ENCODE results near the gene RNF43.
A peak's percentile ranks its signal among the peaks of the same experiment; 100 is the strongest.

RNF43 gene

DNA sequence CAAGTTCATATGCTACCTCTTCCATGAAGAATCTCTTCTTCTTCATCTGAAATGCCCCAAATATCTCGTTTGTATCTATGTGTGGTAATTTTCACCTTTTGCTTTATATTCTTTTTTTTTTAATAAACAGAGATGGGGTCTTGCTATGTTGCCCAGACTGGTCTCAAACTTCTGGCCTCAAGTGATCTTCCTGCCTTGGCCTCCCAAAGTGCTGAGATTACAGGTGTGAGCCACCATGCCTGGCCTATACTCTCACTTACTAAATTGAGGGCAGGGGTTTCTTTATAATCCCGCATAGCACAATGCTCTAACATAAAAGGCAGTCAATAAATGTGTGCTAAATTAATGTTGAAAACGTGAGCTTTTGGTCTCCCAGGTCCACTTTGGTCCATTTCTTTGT, 30.6 kb downstream of the RNF43 start:
- no peaks in the 10 kb centered on the region for H4K20me1 ChIP-seq
- no peaks in the 10 kb centered on the region for H3K36me3 ChIP-seq
- H3K9me3 ChIP-seq (replicated peaks in 1 of 11): no peaks in the 10 kb centered on the region
- no peak overlapping the region for H3K9ac ChIP-seq
- H3K4me1 ChIP-seq: peaks cover 0 to 19% (median 8%) of the 10 kb centered on the region in 10 experiments; a peak in 6 of 20 replicates
- H3K4me2 ChIP-seq: no peak overlapping the region
- H3K27me3 ChIP-seq: no peaks in the 10 kb centered on the region
- no peak for TF ChIP-seq Cebpa-rat (IDR thresholded peaks at IDR 0.05)
- no peak overlapping the region for H3K27ac ChIP-seq
- no peak overlapping the region for H3K4me3 ChIP-seq

DNA sequence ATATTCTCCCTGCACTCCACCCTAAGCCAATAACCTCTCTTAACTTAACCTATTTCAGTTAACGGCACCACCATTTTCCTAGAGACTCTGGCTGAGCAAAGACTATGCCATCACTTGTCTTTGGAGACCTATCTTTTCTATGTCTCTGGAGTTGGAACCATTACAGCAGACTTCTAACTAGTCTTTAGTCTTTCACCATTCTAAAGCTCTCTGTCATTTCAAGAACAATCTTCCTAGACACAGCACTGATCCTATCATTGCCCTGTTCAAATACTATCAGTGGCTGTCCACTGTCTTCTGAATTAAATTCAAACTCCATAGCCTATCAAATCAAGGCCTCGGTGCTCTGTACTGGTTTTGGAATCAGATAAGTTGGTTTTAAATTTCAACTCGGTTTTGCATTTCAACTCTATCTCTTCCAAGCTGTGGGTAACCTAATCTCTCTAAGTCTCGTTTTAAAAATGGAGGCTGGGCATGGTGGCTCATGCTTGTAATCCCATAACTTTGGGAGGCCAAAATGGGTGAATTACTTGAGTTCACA, 31.9 kb downstream of the RNF43 start:
- no peak for TF ChIP-seq Cebpa-rat (IDR thresholded peaks at IDR 0.05)
- Histone ChIP-seq H3K36me3 (no peaks in the 10 kb centered on the region), H3K4me1 (peaks cover 0 to 20% (median 8%) of the 10 kb centered on the region in 10 experiments; a peak in 6 of 20 replicates), H3K9me3 (replicated peaks in 1 of 11) (no peaks in the 10 kb centered on the region), H3K9ac (no peak overlapping the region), H3K4me3 (no peak overlapping the region), H3K4me2 (no peak overlapping the region), H3K27me3 (no peaks in the 10 kb centered on the region), H3K27ac (no peak overlapping the region), H4K20me1 (no peaks in the 10 kb centered on the region)

DNA sequence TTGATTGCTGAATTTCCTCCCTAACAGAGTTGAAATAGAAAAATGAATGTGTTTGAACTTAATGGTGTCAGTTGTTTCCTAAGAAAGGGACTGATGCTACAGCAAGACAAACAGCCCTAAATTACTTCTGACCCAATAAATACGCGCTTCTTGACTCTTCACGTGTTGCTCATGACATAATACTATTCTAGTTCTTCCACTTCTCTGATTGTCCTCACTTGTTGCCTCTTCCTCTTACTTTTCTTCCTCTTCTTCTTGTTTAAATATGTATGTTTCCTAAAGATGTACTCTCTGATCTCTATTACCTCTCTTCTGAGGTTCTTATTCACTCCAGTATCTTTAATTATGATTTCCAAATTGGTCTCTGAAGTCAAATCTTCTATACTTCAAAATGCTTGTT, 32.4 kb downstream of the RNF43 start:
- Histone ChIP-seq H3K4me2 (0 out of 22 replicates have a peak overlapping the region, but pooled peaks of 1 of the 11 experiments have one; percentile 1), H4K20me1 (no peaks in the 10 kb centered on the region), H3K9me3 (replicated peaks in 1 of 11) (no peaks in the 10 kb centered on the region), H3K4me1 (peaks cover 4 to 20% (median 9%) of the 10 kb centered on the region in 10 experiments; a peak in 12 of 20 replicates), H3K27me3 (no peaks in the 10 kb centered on the region), H3K9ac (no peak overlapping the region), H3K36me3 (no peaks in the 10 kb centered on the region), H3K27ac (no peak overlapping the region), H3K4me3 (no peak overlapping the region)
- no peak for TF ChIP-seq Cebpa-rat (IDR thresholded peaks at IDR 0.05)

DNA sequence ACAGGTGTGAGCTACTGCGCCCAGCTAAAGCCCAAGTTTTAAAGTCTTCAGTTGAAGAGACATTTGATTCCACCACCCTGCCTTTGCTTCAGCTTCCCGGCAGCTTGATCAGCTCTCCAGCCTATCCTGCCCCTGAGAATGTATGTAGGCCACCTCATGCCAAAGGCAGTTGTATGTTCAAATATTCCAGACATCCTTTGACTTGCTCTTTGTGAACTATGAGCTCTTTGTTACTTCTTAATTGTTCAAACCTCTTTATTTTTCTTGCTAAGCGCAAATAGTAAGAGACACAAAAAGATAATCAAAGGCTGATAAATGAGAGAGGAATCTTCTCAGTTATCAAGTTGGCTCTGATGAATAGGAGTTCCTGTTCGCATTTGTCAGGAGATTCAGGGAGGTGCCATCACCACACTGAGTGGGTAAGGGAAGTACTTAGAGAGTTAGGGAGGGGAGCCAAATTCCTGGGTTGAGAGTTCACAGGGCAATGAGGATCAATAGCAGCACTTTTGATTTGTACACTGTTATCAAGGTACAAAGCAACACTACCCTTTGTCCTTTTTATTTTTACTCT, 33.4 kb downstream of the RNF43 start:
- Histone ChIP-seq H3K27me3 (no peaks in the 10 kb centered on the region), H3K4me2 (no peak overlapping the region), H3K27ac (no peak overlapping the region)

DNA sequence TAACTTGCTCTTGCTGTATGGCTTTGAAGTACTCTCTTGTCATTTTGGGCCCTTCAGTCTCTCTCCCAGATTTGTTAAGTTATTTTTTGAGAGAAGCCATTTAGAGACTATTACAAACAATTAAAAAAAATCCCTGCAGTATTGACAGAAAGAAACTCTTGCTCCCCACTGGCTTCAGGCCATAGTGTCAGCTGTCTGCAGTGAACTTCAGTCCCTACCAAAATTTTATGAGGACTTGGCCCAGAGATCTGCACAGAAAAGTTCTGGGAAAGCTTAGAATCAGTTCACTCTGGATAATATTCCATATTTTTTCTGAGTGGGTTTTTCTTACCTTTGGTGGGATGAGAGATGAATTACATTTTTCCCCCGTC, 34.5 kb downstream of the RNF43 start:
- no peak for TF ChIP-seq Cebpa-rat (IDR thresholded peaks at IDR 0.05)
- no peaks in the 10 kb centered on the region for H4K20me1 ChIP-seq
- H3K4me2 ChIP-seq: 0 out of 22 replicates have a peak overlapping the region, but pooled peaks of 3 of the 11 experiments have one; percentile 1 to 37 (median 18)
- no peaks in the 10 kb centered on the region for H3K27me3 ChIP-seq
- no peak overlapping the region for H3K27ac ChIP-seq
- H3K36me3 ChIP-seq: no peaks in the 10 kb centered on the region
- H3K9me3 ChIP-seq (replicated peaks in 1 of 11): no peaks in the 10 kb centered on the region
- no peak overlapping the region for H3K4me3 ChIP-seq
- H3K4me1 ChIP-seq: peaks cover 19 to 30% (median 22%) of the 10 kb centered on the region in 10 experiments
- no peak overlapping the region for H3K9ac ChIP-seq

More for the DNA sequence above, 33.4 kb downstream of the RNF43 start:
- peaks cover 13 to 26% (median 17%) of the 10 kb centered on the region in 10 experiments for H3K4me1 ChIP-seq
- no peaks in the 10 kb centered on the region for H4K20me1 ChIP-seq
- H3K4me3 ChIP-seq: no peak overlapping the region
- no peaks in the 10 kb centered on the region for H3K9me3 ChIP-seq (replicated peaks in 1 of 11)
- no peaks in the 10 kb centered on the region for H3K36me3 ChIP-seq
- TF ChIP-seq Cebpa-rat (IDR thresholded peaks at IDR 0.05): no peak
- H3K9ac ChIP-seq: no peak overlapping the region

DNA sequence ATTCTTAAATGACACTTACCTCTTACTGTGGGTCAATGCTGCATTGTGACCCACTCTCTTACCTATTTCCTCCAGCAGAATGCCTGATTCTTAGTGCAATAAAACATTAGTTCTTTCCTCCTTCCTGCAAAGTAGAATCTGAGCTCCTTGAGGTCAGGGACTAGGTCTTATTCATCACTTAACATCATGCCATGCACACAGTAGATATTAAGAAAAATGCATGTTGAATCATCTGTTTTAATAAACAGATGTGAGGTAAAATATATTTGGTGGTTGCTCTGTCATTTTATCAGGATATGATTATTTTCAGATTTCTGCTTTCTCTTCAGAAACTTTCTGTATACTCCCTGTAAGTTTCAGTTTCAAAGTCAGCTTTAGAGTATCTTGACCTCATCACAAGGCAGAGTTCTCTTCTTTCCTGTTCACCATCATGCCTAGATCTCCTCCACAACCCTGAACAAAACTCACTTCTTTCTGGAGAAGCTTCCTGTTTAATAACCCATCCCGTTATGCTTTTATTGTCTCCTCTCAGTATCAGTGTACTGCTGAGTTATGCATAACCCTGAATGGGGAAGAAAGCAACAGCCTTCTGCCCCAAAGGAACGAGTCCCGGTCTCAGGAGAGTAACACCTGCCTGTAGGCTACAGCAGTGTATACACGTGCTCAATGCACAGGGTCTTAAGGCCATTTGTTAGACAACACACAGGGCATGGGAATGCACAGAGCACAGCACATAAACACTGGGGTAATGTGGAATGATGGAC, 35.0 kb downstream of the RNF43 start:
- no peaks in the 10 kb centered on the region for H4K20me1 ChIP-seq
- H3K9ac ChIP-seq: no peak overlapping the region
- H3K27me3 ChIP-seq: no peaks in the 10 kb centered on the region
- H3K4me3 ChIP-seq: no peak overlapping the region
- H3K27ac ChIP-seq: no peak overlapping the region
- H3K4me2 ChIP-seq: peak overlapping the region in 5 of 11 experiments; percentile 1 to 37 (median 16); a peak in 4 of 22 replicates
- H3K9me3 ChIP-seq (replicated peaks in 1 of 11): no peaks in the 10 kb centered on the region
- H3K4me1 ChIP-seq: peaks cover 19 to 30% (median 22%) of the 10 kb centered on the region in 10 experiments
- H3K36me3 ChIP-seq: no peaks in the 10 kb centered on the region
- TF ChIP-seq Cebpa-rat (IDR thresholded peaks at IDR 0.05): no peak

DNA sequence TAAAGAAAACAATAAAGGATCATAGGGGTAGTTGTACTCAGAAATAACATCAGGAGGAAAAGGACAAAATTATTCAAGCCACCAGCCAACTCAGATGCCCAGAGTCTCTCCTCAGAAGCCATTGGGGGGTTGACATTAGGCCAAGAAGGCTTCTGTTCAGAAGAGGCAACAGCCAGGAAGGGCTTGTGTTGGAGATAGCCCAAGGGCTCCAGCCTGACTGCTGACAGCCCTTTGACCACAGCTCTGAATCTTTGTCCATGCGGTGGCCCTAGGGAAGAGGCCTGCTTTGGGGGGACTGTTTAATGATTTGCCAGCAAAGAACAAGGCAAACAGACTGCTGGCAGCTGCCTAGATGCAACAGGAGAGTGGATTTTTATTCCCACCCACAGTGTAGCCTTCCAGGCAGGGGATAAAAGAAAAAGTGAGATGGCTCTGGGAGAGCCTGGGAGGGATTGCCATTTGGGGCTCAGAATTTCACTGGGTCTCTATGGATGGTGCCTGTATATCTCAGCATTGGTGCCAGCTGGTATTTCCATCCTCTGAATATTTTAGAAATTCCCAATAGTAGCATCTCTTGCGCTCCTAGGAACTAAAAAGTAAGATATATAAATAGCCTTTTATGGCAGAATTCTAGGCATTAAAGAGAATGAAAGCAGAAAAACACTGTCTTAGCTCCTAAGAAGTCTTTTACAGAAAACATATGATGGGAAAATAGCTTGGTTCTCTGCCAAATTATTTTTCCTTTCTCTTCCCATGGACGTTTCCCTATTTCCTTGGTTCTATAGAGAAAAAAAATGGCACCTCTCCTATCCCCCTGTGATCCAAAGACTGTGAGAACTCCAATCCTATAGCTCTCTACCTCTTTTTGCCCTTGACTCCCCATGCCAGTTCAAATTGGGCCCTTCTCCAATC, 36.0 kb downstream of the RNF43 start:
- Histone ChIP-seq H3K4me2 (peak overlapping the region in 2 of 11 experiments; percentile 16 to 37; a peak in 3 of 22 replicates), H3K27me3 (no peaks in the 10 kb centered on the region), H3K27ac (no peak overlapping the region), H3K36me3 (no peaks in the 10 kb centered on the region), H3K9me3 (replicated peaks in 1 of 11) (no peaks in the 10 kb centered on the region), H4K20me1 (no peaks in the 10 kb centered on the region), H3K4me3 (no peak overlapping the region), H3K9ac (no peak overlapping the region), H3K4me1 (peaks cover 19 to 39% (median 23%) of the 10 kb centered on the region in 10 experiments)
- TF ChIP-seq Cebpa-rat (IDR thresholded peaks at IDR 0.05): no peak

DNA sequence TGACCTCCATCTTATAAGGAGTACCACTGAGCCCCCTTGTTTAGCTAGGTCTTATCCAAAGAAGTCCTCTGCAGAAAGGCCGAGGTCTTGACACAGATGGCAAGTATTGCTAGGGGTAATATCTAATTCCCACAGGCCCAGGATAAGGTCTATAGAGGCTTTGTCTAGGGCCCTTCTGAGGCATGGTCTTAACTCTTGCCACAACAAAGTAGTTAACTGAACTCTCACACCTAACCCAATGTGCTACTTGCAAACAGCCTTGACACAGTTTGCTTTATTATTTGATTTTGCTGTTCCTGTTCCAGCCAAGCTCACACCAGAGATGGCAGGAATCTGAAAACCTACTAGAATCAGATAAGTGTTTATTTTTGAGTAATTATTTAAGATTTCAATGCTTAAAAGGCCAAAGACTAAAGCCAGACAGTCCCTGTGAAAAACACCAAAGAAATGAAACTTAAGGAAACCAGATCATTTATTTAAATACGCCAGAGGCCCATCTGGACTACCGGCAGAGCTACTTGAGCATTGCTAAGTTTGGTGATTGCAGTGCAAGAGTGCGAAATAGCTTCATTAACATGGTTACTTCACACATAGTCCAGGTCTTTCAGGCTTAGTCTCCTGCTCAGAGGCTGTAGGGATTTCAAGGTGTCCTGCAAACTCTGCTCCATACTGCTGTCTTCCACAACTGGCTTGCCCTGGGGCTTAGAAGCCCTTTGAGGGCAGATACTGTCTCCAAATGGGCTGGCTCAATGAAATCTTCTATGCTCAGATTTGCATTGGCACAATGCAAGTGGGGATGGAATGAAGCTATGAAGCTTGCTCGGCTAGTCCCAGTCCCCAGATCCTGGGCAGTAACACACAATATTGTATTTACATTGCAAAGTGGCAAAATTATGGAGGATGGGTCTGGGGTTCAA, 36.9 kb downstream of the RNF43 start:
- Histone ChIP-seq H3K4me3 (no peak overlapping the region), H3K27ac (no peak overlapping the region), H3K9ac (no peak overlapping the region), H3K9me3 (replicated peaks in 1 of 11) (no peaks in the 10 kb centered on the region), H3K36me3 (no peaks in the 10 kb centered on the region), H4K20me1 (no peaks in the 10 kb centered on the region), H3K4me2 (peak overlapping the region in 6 of 11 experiments; percentile 54 to 83 (median 68); a peak in 7 of 22 replicates), H3K27me3 (no peaks in the 10 kb centered on the region), H3K4me1 (peaks cover 19 to 48% (median 26%) of the 10 kb centered on the region in 10 experiments)
- no peak for TF ChIP-seq Cebpa-rat (IDR thresholded peaks at IDR 0.05)
